Aorta (tissue), 5 donors: ENCODE measurements around the gene ARHGAP15. TPM values are rescaled to one million over a fixed set of nuclear protein-coding genes. Genes with fewer than 3 reads are reported as not detected.

ENCODE experiments used
- ATAC-seq: fragments of 200-7000 bp; cut with Tn5 transposase; one replicate; pipeline ENCODE4 v1.9.1; 2022; ENCODE audit warnings: moderate library complexity; ENCODE audit not compliant: low FRiP score
- DNase-seq, 2 donors: peaks; one replicate each; pipeline ENCODE4 v3.0.0-alpha.2; 2020
- H3K27ac ChIP-seq, 2 donors: one replicate each; pipeline ENCODE4 v1.5.1; 2013; ENCODE audit warnings: low read length in 2 of 2, mild to moderate bottlenecking in 2 of 2, moderate library complexity in 2 of 2, control low read depth in 1 of 2, inconsistent platforms in 1 of 2, low read depth in 1 of 2
- H3K27me3 ChIP-seq, 2 donors: one replicate each; pipeline ENCODE4 v1.6.1; 2013; ENCODE audit warnings: control low read depth in 1 of 2, low read length in 1 of 2, mild to moderate bottlenecking in 1 of 2, moderate library complexity in 1 of 2; ENCODE audit not compliant: insufficient read depth in 2 of 2, control insufficient read depth in 1 of 2
- H3K36me3 ChIP-seq, 2 donors: one replicate each; pipeline ENCODE4 v1.6.1; 2013; ENCODE audit warnings: control low read depth in 1 of 2, low read length in 1 of 2, mild to moderate bottlenecking in 1 of 2; ENCODE audit not compliant: insufficient read depth in 2 of 2, control insufficient read depth in 1 of 2
- H3K4me1 ChIP-seq, 2 donors: one replicate each; pipeline ENCODE4 v1.6.1; 2013; ENCODE audit warnings: low read length in 2 of 2, control low read depth in 1 of 2, mild to moderate bottlenecking in 1 of 2, moderate library complexity in 1 of 2; ENCODE audit not compliant: insufficient read depth in 2 of 2, control insufficient read depth in 1 of 2
- H3K4me3 ChIP-seq, 2 donors: one replicate each; pipeline ENCODE4 v1.5.1; 2013; ENCODE audit warnings: low read length in 2 of 2, control low read depth in 1 of 2, mild to moderate bottlenecking in 1 of 2
- H3K9me3 ChIP-seq: one replicate; pipeline ENCODE4 v1.6.1; 2013; ENCODE audit warnings: mild to moderate bottlenecking, low read length; ENCODE audit not compliant: control insufficient read depth
- WGBS, 2 donors: extraction: QIAGEN DNeasy Blood & Tissue Kit; methylation state at CpG; one replicate each; pipeline ENCODE4 v1.1.7; 2013; 5-methylcytosine and 5-hydroxymethylcytosine counted together
- intact Hi-C, 2 donors: fragments of 100-400 bp; cut with DNase I; formaldehyde crosslinking; loops; one replicate each; pipeline versions ENCODE4 v1.14.2 to v1.15.0; 2022
- polyA plus RNA-seq, 2 donors: library from polyadenylated mRNA; stranded (reverse); fragments of 200-250 nt; gene quantifications; one replicate each; pipeline ENCODE4 v1.2.3, GENCODE V29; 2013
- total RNA-seq, 2 donors: library from RNA; stranded (reverse); fragmentation: NEBNext Ultra II Directional; extraction: Animal tissue kit (Norgen Biotek cat#: 25700); gene quantifications; one replicate each; pipeline ENCODE4 v1.2.1, GENCODE V29; 2021
- donor health status: healthy with polysubstance abuse.
- donor health status: Bipolar disorder and iron deficiency.
- donor health status: DM: no; HTN: no; CAD: no.
- donor health status: DM: no; HTN: no; CAD: no.
- donor health status: DM: yes; HTN: yes; CAD: no.

ARHGAP15 gene
- total and polyA plus RNA-seq, 4 donors = 9.8 to 26.2 (median 12.8) TPM

GRCh38 chr2:143110758-143111428, 18.3 kb upstream of the ARHGAP15 start:
- no peaks in the 10 kb centered on the region for H3K36me3 ChIP-seq
- 20 to 23% methylated on average over 6 of the region's 6 CpGs for WGBS, 2 donors
- H3K4me3 ChIP-seq = no peak overlapping the region
- H3K4me1 ChIP-seq = no peaks in the 10 kb centered on the region
- no peaks in the 10 kb centered on the region for H3K27me3 ChIP-seq
- H3K9me3 ChIP-seq = no peaks in the 10 kb centered on the region
- intact Hi-C loops = loop anchor here (2.0 to 5.0 kb wide), 2 partner anchors 146 to 148 kb away; no protein-coding TSS in a partner anchor
- H3K27ac ChIP-seq = no peak overlapping the region
- ATAC-seq (peak; percentile 83), DNase-seq (peak; percentile 56 to 69)

GRCh38 chr2:143117225-143117624, 12.0 kb upstream of the ARHGAP15 start:
- Histone ChIP-seq H3K4me3 (no peak overlapping the region), H3K27ac (no peak overlapping the region), H3K4me1 (no peaks in the 10 kb centered on the region), H3K36me3 (no peaks in the 10 kb centered on the region), H3K27me3 (no peaks in the 10 kb centered on the region), H3K9me3 (no peaks in the 10 kb centered on the region)
- DNase-seq (no peak), ATAC-seq (no peak)
- intact Hi-C loops = no loop called here
- WGBS, 2 donors = 98 to 100% methylated on average over 3 of the region's 3 CpGs

DNA sequence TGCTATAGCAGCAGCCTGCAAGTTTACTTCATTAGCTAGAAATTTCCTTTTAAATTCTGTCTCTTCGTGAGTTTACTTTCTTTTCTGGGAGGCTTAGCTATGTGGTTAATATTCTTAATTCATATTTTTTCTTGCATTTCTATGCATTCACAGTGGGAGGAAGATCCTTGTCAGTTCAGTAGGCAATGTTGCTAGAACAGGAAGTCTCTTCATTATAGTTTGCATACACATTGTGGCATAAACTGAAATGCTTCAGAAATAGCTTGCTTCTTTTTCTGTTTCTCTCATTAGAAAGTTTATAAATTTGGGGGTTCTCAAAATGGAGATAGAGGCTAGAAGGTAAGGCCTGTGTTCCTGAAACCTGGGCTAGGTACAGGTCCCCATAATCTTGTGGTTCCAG, 8.1 kb upstream of the ARHGAP15 start:
- intact Hi-C loops = no loop called here
- Histone ChIP-seq H3K9me3 (no peaks in the 10 kb centered on the region), H3K36me3 (no peaks in the 10 kb centered on the region), H3K4me1 (no peaks in the 10 kb centered on the region), H3K27ac (no peak overlapping the region), H3K27me3 (no peaks in the 10 kb centered on the region), H3K4me3 (peak overlapping the region in 1 of 2 donors; percentile 14)
- WGBS, 2 donors = 59 to 60% methylated on average over 1 of the region's 1 CpG
- DNase-seq = no peak
- no peak for ATAC-seq

DNA sequence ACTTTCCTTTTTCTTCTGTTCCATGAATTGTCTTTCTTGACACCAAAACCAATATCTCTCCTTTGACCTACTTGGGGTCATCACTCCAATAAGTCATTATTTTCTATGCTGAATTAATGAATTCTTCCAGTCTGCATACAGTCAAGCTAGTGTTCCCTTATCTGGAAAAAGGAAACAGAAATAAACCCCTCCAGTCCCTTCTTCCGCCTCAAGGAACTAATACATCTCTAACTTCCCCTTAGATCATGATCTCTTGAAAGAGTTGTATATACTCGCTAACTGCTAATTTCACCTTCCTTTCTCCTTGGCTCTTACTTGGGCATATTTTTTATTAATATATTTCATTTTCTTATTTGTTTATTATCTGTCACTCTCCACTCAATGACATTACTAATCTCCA, 7.3 kb upstream of the ARHGAP15 start:
- H3K27ac ChIP-seq = no peak overlapping the region
- no peaks in the 10 kb centered on the region for H3K9me3 ChIP-seq
- DNase-seq = no peak
- H3K4me3 ChIP-seq = no peak overlapping the region
- 93% methylated on average over 2 of the region's 2 CpGs for WGBS, 2 donors
- no peak for ATAC-seq
- H3K27me3 ChIP-seq = no peaks in the 10 kb centered on the region
- H3K4me1 ChIP-seq = no peaks in the 10 kb centered on the region
- H3K36me3 ChIP-seq = no peaks in the 10 kb centered on the region
- intact Hi-C loops = no loop called here

DNA sequence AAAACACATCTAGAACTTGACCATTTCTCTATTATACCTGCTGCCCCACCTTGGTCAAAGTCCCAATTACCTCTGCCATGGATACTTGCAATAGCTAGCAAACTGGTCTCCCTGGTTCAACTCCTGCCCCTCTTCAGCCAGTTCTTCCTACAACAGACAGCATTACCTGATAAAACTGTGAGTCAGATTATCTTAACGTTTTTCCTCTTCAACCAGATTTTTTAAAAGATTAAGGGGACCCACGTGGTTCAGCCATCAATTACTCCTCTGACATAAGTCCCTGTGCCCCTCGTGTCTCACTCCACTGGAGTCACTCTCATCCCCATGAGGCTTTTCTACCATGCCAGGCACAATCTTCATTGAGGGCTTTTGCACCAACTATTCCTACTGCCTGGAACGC, 5.3 kb upstream of the ARHGAP15 start:
- Histone ChIP-seq H3K4me1 (no peaks in the 10 kb centered on the region), H3K4me3 (no peak overlapping the region), H3K27me3 (no peaks in the 10 kb centered on the region), H3K36me3 (no peaks in the 10 kb centered on the region), H3K9me3 (no peaks in the 10 kb centered on the region), H3K27ac (no peak overlapping the region)
- intact Hi-C loops = no loop called here
- WGBS, 2 donors = 26 to 31% methylated on average over 4 of the region's 4 CpGs
- no peak for ATAC-seq
- no peak for DNase-seq

GRCh38 chr2:143124445-143124844, 4.8 kb upstream of the ARHGAP15 start:
- WGBS, 2 donors = 61 to 63% methylated on average over 2 of the region's 2 CpGs
- intact Hi-C loops = no loop called here
- Histone ChIP-seq H3K27me3 (no peaks in the 10 kb centered on the region), H3K4me1 (no peaks in the 10 kb centered on the region), H3K9me3 (no peaks in the 10 kb centered on the region), H3K4me3 (no peak overlapping the region), H3K36me3 (no peaks in the 10 kb centered on the region), H3K27ac (no peak overlapping the region)
- DNase-seq = no peak
- no peak for ATAC-seq

DNA sequence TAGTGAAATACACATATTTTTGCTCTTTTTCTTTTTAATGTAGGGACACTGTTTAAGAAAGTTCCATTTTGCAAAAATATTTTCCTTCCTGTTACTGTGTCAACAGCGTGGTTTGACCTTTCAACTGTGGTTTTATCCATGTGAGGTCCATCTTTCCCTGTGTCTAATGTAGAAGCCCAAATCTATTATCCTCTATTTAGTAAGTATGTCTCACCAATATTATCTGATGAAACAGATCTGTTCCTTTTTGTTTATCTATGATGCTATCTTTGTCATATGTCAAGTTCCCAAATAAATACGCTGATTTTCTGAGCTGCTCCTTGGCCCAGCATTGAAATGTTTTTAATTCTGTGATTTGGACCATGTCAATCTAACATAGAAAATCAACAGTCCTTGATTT, 3.5 kb upstream of the ARHGAP15 start:
- intact Hi-C loops = no loop called here
- Histone ChIP-seq H3K27ac (no peak overlapping the region), H3K36me3 (no peaks in the 10 kb centered on the region), H3K27me3 (no peaks in the 10 kb centered on the region), H3K9me3 (no peaks in the 10 kb centered on the region), H3K4me3 (no peak overlapping the region), H3K4me1 (no peaks in the 10 kb centered on the region)
- ATAC-seq = no peak
- 78 to 81% methylated on average over 2 of the region's 2 CpGs for WGBS, 2 donors
- DNase-seq = no peak

DNA sequence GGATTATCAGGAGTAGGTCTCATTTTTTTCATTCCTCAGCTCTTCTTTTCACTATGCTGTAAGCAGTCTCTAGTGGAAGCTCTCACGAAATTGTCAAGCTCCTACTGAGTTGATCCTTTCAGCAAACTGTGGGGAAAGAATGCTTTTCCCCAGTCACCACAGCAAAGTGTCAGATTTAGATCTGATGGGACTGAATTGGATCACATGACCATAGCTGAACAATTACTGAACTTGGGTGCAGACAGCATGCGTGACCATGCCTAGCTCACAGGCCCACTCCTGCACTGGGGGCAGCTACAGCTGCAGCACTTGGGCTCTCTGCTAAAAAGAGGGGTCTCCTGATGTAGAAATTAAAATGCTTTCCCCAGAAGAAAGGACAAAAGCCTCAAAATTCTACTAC, 3.1 kb downstream of the ARHGAP15 start:
- peaks cover 0 to 2% of the 10 kb centered on the region in 2 donors for H3K4me1 ChIP-seq
- WGBS, 2 donors = 76 to 83% methylated on average over 2 of the region's 2 CpGs
- no peaks in the 10 kb centered on the region for H3K36me3 ChIP-seq
- H3K4me3 ChIP-seq = no peak overlapping the region
- intact Hi-C loops = no loop called here
- ATAC-seq (no peak), DNase-seq (no peak)
- no peak overlapping the region for H3K27ac ChIP-seq
- H3K9me3 ChIP-seq = no peaks in the 10 kb centered on the region
- H3K27me3 ChIP-seq = no peaks in the 10 kb centered on the region

DNA sequence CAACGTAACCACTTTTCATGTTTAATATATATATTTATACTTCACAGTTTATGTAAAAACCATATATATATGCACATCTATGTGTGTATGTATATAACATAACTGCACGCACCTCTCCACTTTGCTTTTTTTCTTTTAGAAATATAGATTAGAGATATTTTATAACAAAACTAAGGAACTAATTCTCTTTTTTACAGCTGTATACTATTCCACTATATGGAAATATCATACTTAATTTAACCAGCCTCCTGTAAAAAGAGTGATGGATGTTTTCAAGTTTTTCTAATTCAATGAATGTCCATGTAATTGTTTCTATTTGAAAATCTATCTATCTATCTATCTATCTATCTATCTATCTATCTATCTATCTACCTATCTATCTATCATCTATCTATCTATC, 4.6 kb downstream of the ARHGAP15 start:
- no peaks in the 10 kb centered on the region for H3K9me3 ChIP-seq
- no peak for DNase-seq
- H3K36me3 ChIP-seq = no peaks in the 10 kb centered on the region
- H3K27me3 ChIP-seq = no peaks in the 10 kb centered on the region
- H3K4me3 ChIP-seq = no peak overlapping the region
- ATAC-seq = no peak
- WGBS, 2 donors = 78 to 96% methylated on average over 2 of the region's 2 CpGs
- intact Hi-C loops = no loop called here
- no peak overlapping the region for H3K27ac ChIP-seq
- H3K4me1 ChIP-seq = peaks cover 0 to 2% of the 10 kb centered on the region in 2 donors
